ENCODE data around the gene TAF11.

TAF11 gene

GRCh38 chr6:34920097-34920496 is 32.3 kb upstream of the TAF11 start:
- Histone ChIP-seq H3K4me3 (ENCODE audit: low read depth in 1 of 2, low read length in 2 of 2) (no peak overlapping the region), H3K36me3 (ENCODE audit: control insufficient read depth in 1 of 2, insufficient read depth in 2 of 2, low read length in 2 of 2) (no peaks in the 10 kb centered on the region), H3K27me3 (ENCODE audit: control insufficient read depth in 1 of 2, insufficient read depth in 2 of 2, low read length in 2 of 2) (no peaks in the 10 kb centered on the region), H3K9ac (ENCODE audit: low read depth in 1 of 2, low read length in 2 of 2) (no peak overlapping the region), H3K9me3 (ENCODE audit: control insufficient read depth in 1 of 2, low read length in 2 of 2) (no peaks in the 10 kb centered on the region), H3K27ac (ENCODE audit: low read depth, low read length) (no peak overlapping the region), H3K4me1 (ENCODE audit: control insufficient read depth in 1 of 2, insufficient read depth in 2 of 2, low read length in 2 of 2) (no peaks in the 10 kb centered on the region)

GRCh38 chr6:34919651-34920050 is 31.8 kb upstream of the TAF11 start:
- Histone ChIP-seq H3K36me3 (ENCODE audit: control insufficient read depth in 1 of 2, insufficient read depth in 2 of 2, low read length in 2 of 2) (no peaks in the 10 kb centered on the region), H3K4me3 (ENCODE audit: low read depth in 1 of 2, low read length in 2 of 2) (no peak overlapping the region), H3K27me3 (ENCODE audit: control insufficient read depth in 1 of 2, insufficient read depth in 2 of 2, low read length in 2 of 2) (no peaks in the 10 kb centered on the region), H3K9ac (ENCODE audit: low read depth in 1 of 2, low read length in 2 of 2) (no peak overlapping the region), H3K9me3 (ENCODE audit: control insufficient read depth in 1 of 2, low read length in 2 of 2) (no peaks in the 10 kb centered on the region), H3K4me1 (ENCODE audit: control insufficient read depth in 1 of 2, insufficient read depth in 2 of 2, low read length in 2 of 2) (no peaks in the 10 kb centered on the region), H3K27ac (ENCODE audit: low read depth, low read length) (no peak overlapping the region)

- H3K27me3 ChIP-seq (ENCODE audit: control insufficient read depth in 1 of 2, insufficient read depth in 2 of 2, low read length in 2 of 2), result no peaks in the 10 kb centered on the region
- H3K27ac ChIP-seq (ENCODE audit: low read depth, low read length), result no peak overlapping the region
- H3K4me3 ChIP-seq (ENCODE audit: low read depth in 1 of 2, low read length in 2 of 2), result no peak overlapping the region
- no peaks in the 10 kb centered on the region for H3K9me3 ChIP-seq (ENCODE audit: control insufficient read depth in 1 of 2, low read length in 2 of 2)
- no peaks in the 10 kb centered on the region for H3K4me1 ChIP-seq (ENCODE audit: control insufficient read depth in 1 of 2, insufficient read depth in 2 of 2, low read length in 2 of 2)
- H3K9ac ChIP-seq (ENCODE audit: low read depth in 1 of 2, low read length in 2 of 2), result no peak overlapping the region
- H3K36me3 ChIP-seq (ENCODE audit: control insufficient read depth in 1 of 2, insufficient read depth in 2 of 2, low read length in 2 of 2), result no peaks in the 10 kb centered on the region
These were observed 29.9 kb upstream of the TAF11 start for GRCh38 chr6:34917626-34918285.

GRCh38 chr6:34916348-34916967 is 28.6 kb upstream of the TAF11 start:
- Histone ChIP-seq H3K4me1 (ENCODE audit: control insufficient read depth in 1 of 2, insufficient read depth in 2 of 2, low read length in 2 of 2) (no peaks in the 10 kb centered on the region), H3K9ac (ENCODE audit: low read depth in 1 of 2, low read length in 2 of 2) (no peak overlapping the region), H3K9me3 (ENCODE audit: control insufficient read depth in 1 of 2, low read length in 2 of 2) (no peaks in the 10 kb centered on the region), H3K27me3 (ENCODE audit: control insufficient read depth in 1 of 2, insufficient read depth in 2 of 2, low read length in 2 of 2) (no peaks in the 10 kb centered on the region), H3K27ac (ENCODE audit: low read depth, low read length) (no peak overlapping the region), H3K4me3 (ENCODE audit: low read depth in 1 of 2, low read length in 2 of 2) (no peak overlapping the region), H3K36me3 (ENCODE audit: control insufficient read depth in 1 of 2, insufficient read depth in 2 of 2, low read length in 2 of 2) (no peaks in the 10 kb centered on the region)

DNA sequence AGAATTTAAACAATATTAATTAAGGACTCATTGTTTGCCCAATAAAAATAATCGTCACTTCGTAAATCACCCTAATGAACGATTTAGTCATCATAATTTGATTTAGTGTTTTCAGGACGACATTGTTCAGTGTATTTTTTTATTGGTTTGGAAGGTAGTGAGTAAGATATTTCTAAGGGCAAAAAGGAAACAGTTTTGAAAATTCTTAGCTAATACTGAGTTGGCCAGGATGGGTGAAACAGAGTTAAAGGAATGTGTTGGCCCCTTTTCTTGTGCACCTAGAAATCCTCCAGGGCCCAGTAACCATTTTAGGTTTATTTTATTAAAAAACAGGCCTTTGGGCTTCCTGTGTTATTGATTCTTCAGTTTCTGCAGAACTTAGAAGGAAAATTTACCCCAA is 26.5 kb upstream of the TAF11 start:
- H3K4me1 ChIP-seq (ENCODE audit: control insufficient read depth in 1 of 2, insufficient read depth in 2 of 2, low read length in 2 of 2), result no peaks in the 10 kb centered on the region
- no peak overlapping the region for H3K27ac ChIP-seq (ENCODE audit: low read depth, low read length)
- H3K9ac ChIP-seq (ENCODE audit: low read depth in 1 of 2, low read length in 2 of 2), result no peak overlapping the region
- H3K9me3 ChIP-seq (ENCODE audit: control insufficient read depth in 1 of 2, low read length in 2 of 2), result no peaks in the 10 kb centered on the region
- no peak overlapping the region for H3K4me3 ChIP-seq (ENCODE audit: low read depth in 1 of 2, low read length in 2 of 2)
- no peaks in the 10 kb centered on the region for H3K36me3 ChIP-seq (ENCODE audit: control insufficient read depth in 1 of 2, insufficient read depth in 2 of 2, low read length in 2 of 2)
- H3K27me3 ChIP-seq (ENCODE audit: control insufficient read depth in 1 of 2, insufficient read depth in 2 of 2, low read length in 2 of 2), result no peaks in the 10 kb centered on the region

GRCh38 chr6:34912715-34913464 is 25.0 kb upstream of the TAF11 start:
- H3K36me3 ChIP-seq (ENCODE audit: control insufficient read depth in 1 of 2, insufficient read depth in 2 of 2, low read length in 2 of 2), result no peaks in the 10 kb centered on the region
- no peak overlapping the region for H3K4me3 ChIP-seq (ENCODE audit: low read depth in 1 of 2, low read length in 2 of 2)
- H3K4me1 ChIP-seq (ENCODE audit: control insufficient read depth in 1 of 2, insufficient read depth in 2 of 2, low read length in 2 of 2), result no peaks in the 10 kb centered on the region
- no peak overlapping the region for H3K27ac ChIP-seq (ENCODE audit: low read depth, low read length)
- H3K9ac ChIP-seq (ENCODE audit: low read depth in 1 of 2, low read length in 2 of 2), result no peak overlapping the region
- H3K9me3 ChIP-seq (ENCODE audit: control insufficient read depth in 1 of 2, low read length in 2 of 2), result no peaks in the 10 kb centered on the region
- H3K27me3 ChIP-seq (ENCODE audit: control insufficient read depth in 1 of 2, insufficient read depth in 2 of 2, low read length in 2 of 2), result no peaks in the 10 kb centered on the region

GRCh38 chr6:34911822-34912221 is 24.0 kb upstream of the TAF11 start:
- Histone ChIP-seq H3K27ac (ENCODE audit: low read depth, low read length) (no peak overlapping the region), H3K27me3 (ENCODE audit: control insufficient read depth in 1 of 2, insufficient read depth in 2 of 2, low read length in 2 of 2) (no peaks in the 10 kb centered on the region), H3K4me1 (ENCODE audit: control insufficient read depth in 1 of 2, insufficient read depth in 2 of 2, low read length in 2 of 2) (no peaks in the 10 kb centered on the region), H3K9ac (ENCODE audit: low read depth in 1 of 2, low read length in 2 of 2) (no peak overlapping the region), H3K9me3 (ENCODE audit: control insufficient read depth in 1 of 2, low read length in 2 of 2) (no peaks in the 10 kb centered on the region), H3K4me3 (ENCODE audit: low read depth in 1 of 2, low read length in 2 of 2) (no peak overlapping the region), H3K36me3 (ENCODE audit: control insufficient read depth in 1 of 2, insufficient read depth in 2 of 2, low read length in 2 of 2) (no peaks in the 10 kb centered on the region)

DNA sequence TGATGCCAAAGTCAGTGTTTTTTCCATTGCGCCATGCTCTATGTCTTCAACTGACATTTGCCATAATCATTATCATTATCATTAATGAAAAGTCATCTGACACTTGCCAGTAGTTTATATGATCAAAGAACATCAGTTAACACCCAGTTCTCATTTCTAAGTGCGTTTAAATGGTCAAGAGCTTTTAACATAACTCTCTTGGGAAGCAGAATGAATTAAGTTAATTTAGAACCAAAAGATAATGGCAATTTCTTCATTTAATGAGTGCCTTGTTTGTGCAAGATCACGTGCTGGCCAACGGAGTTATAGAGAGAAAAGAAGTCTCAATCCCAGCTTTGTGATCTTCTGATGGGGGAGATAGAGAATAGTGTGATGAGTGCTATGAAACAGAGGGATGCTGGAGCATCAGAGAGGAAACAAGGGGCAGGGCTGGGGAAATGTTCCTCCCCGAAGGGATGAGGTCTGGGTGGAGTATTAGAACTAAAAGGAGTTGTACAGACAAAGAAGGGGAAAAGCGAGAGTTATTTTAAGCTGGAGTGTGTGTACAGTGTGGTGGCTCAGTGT is 21.6 kb upstream of the TAF11 start:
- no peak overlapping the region for H3K4me3 ChIP-seq (ENCODE audit: low read depth in 1 of 2, low read length in 2 of 2)
- no peaks in the 10 kb centered on the region for H3K4me1 ChIP-seq (ENCODE audit: control insufficient read depth in 1 of 2, insufficient read depth in 2 of 2, low read length in 2 of 2)
- no peaks in the 10 kb centered on the region for H3K27me3 ChIP-seq (ENCODE audit: control insufficient read depth in 1 of 2, insufficient read depth in 2 of 2, low read length in 2 of 2)
- no peaks in the 10 kb centered on the region for H3K9me3 ChIP-seq (ENCODE audit: control insufficient read depth in 1 of 2, low read length in 2 of 2)
- H3K27ac ChIP-seq (ENCODE audit: low read depth, low read length), result no peak overlapping the region
- H3K9ac ChIP-seq (ENCODE audit: low read depth in 1 of 2, low read length in 2 of 2), result no peak overlapping the region
- H3K36me3 ChIP-seq (ENCODE audit: control insufficient read depth in 1 of 2, insufficient read depth in 2 of 2, low read length in 2 of 2), result peaks cover 0 to 3% of the 10 kb centered on the region in 2 donors

DNA sequence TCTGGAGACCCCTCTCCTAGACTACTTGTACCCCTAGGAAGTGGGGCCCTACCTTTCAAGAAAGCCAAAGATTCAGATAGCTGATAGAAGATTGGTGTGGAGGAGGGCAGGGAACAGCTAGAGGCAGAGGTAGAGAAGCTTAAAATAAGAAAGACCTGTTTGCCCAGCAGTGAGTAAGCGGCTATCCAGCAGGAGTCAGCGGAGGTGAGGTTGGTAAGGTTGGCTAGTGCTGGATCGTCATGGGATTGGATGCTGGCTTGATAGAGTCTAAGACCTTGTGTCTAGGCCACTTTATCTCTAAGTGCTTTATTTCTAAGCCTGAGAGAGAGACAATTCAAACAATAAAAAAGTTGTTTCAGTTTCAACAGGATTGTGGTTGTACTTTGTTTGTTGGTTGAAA is 20.4 kb upstream of the TAF11 start:
- Histone ChIP-seq H3K27me3 (ENCODE audit: control insufficient read depth in 1 of 2, insufficient read depth in 2 of 2, low read length in 2 of 2) (no peaks in the 10 kb centered on the region), H3K4me1 (ENCODE audit: control insufficient read depth in 1 of 2, insufficient read depth in 2 of 2, low read length in 2 of 2) (no peaks in the 10 kb centered on the region), H3K36me3 (ENCODE audit: control insufficient read depth in 1 of 2, insufficient read depth in 2 of 2, low read length in 2 of 2) (peaks cover 0 to 3% of the 10 kb centered on the region in 2 donors), H3K9me3 (ENCODE audit: control insufficient read depth in 1 of 2, low read length in 2 of 2) (no peaks in the 10 kb centered on the region), H3K9ac (ENCODE audit: low read depth in 1 of 2, low read length in 2 of 2) (no peak overlapping the region), H3K4me3 (ENCODE audit: low read depth in 1 of 2, low read length in 2 of 2) (no peak overlapping the region), H3K27ac (ENCODE audit: low read depth, low read length) (no peak overlapping the region)

- Histone ChIP-seq H3K4me1 (ENCODE audit: control insufficient read depth in 1 of 2, insufficient read depth in 2 of 2, low read length in 2 of 2) (no peaks in the 10 kb centered on the region), H3K27ac (ENCODE audit: low read depth, low read length) (no peak overlapping the region), H3K36me3 (ENCODE audit: control insufficient read depth in 1 of 2, insufficient read depth in 2 of 2, low read length in 2 of 2) (peaks cover 0 to 3% of the 10 kb centered on the region in 2 donors), H3K9me3 (ENCODE audit: control insufficient read depth in 1 of 2, low read length in 2 of 2) (no peaks in the 10 kb centered on the region), H3K27me3 (ENCODE audit: control insufficient read depth in 1 of 2, insufficient read depth in 2 of 2, low read length in 2 of 2) (no peaks in the 10 kb centered on the region), H3K9ac (ENCODE audit: low read depth in 1 of 2, low read length in 2 of 2) (no peak overlapping the region), H3K4me3 (ENCODE audit: low read depth in 1 of 2, low read length in 2 of 2) (no peak overlapping the region)
These were observed 19.0 kb upstream of the TAF11 start for GRCh38 chr6:34906826-34907225.

Measured in duodenal mucosa (tissue), 2 donors.